Mesenchymal stem cell (in vitro differentiated cells and primary cell): ENCODE measurements around the gene TMEM141.
A peak's percentile ranks its signal among the peaks of the same experiment; 100 is the strongest.

Experiments used
- DNase-seq: peaks from one replicate; pipeline ENCODE4 v3.0.0-alpha.2; 2013
- H2AFZ ChIP-seq: one replicate; pipeline ENCODE4 v1.6.1; 2013; ENCODE audit warnings: low read depth, mild to moderate bottlenecking, control low read depth, inconsistent platforms, low read length, moderate library complexity
- H2AK5ac ChIP-seq: 2 replicates; pipeline ENCODE4 v1.6.1; 2013; ENCODE audit warnings: low read length, moderate library complexity, mild to moderate bottlenecking, inconsistent platforms; ENCODE audit not compliant: severe bottlenecking
- H2BK120ac ChIP-seq: one replicate; pipeline ENCODE4 v1.6.1; 2013; ENCODE audit warnings: low read depth, mild to moderate bottlenecking, inconsistent platforms, low read length, moderate library complexity
- H2BK12ac ChIP-seq, 2 experiments: one replicate each; pipeline ENCODE4 v1.6.1; 2013; ENCODE audit warnings: inconsistent platforms in 2 of 2, low read length in 2 of 2, mild to moderate bottlenecking in 2 of 2, moderate library complexity in 2 of 2, control low read depth in 1 of 2
- H2BK15ac ChIP-seq: one replicate; pipeline ENCODE4 v1.6.1; 2013; ENCODE audit warnings: mild to moderate bottlenecking, low read depth, inconsistent platforms; ENCODE audit not compliant: poor library complexity, severe bottlenecking
- H2BK5ac ChIP-seq: 2 replicates; pipeline ENCODE4 v1.6.1; 2013; ENCODE audit warnings: low read depth, mild to moderate bottlenecking, low read length, control low read depth, inconsistent platforms; ENCODE audit not compliant: poor library complexity, severe bottlenecking
- H3K14ac ChIP-seq, 2 experiments: one replicate each; pipeline ENCODE4 v1.6.1; 2013; ENCODE audit warnings: inconsistent platforms in 2 of 2, low read length in 2 of 2, control low read depth in 1 of 2, mild to moderate bottlenecking in 1 of 2, moderate library complexity in 1 of 2
- H3K18ac ChIP-seq, 2 experiments: one replicate each; pipeline ENCODE4 v1.6.1; 2013; ENCODE audit warnings: inconsistent platforms in 2 of 2, low read length in 2 of 2, control low read depth in 1 of 2, low read depth in 1 of 2, mild to moderate bottlenecking in 1 of 2
- H3K23ac ChIP-seq, 2 experiments: one replicate each; pipeline ENCODE4 v1.6.1; 2013; ENCODE audit warnings: inconsistent platforms in 2 of 2, low read length in 2 of 2, mild to moderate bottlenecking in 2 of 2, moderate library complexity in 2 of 2, control low read depth in 1 of 2
- H3K27ac ChIP-seq: 2 replicates; pipeline ENCODE4 v1.5.1; 2013; ENCODE audit warnings: mild to moderate bottlenecking, moderate library complexity, low read length, control low read depth, inconsistent platforms; ENCODE audit not compliant: poor library complexity, severe bottlenecking
- H3K27me3 ChIP-seq, 2 experiments: 2 replicates each; pipeline versions ENCODE4 v1.6.1 to v1.7.0; 2013; ENCODE audit warnings: low read length in 2 of 2, mild to moderate bottlenecking in 2 of 2, moderate library complexity in 2 of 2, control low read depth in 1 of 2, inconsistent platforms in 1 of 2; ENCODE audit not compliant: control insufficient read depth in 1 of 2, insufficient read depth in 1 of 2
- H3K36me3 ChIP-seq, 2 experiments: 2 replicates each; pipeline versions ENCODE4 v1.6.1 to v1.7.0; 2013; ENCODE audit warnings: low read length in 2 of 2, control low read depth in 1 of 2, inconsistent platforms in 1 of 2, low read depth in 1 of 2, mild to moderate bottlenecking in 1 of 2; ENCODE audit not compliant: insufficient read depth in 2 of 2, control insufficient read depth in 1 of 2
- H3K4ac ChIP-seq, 2 experiments: one replicate each; pipeline ENCODE4 v1.6.1; 2013; ENCODE audit warnings: inconsistent platforms in 2 of 2, low read length in 2 of 2, mild to moderate bottlenecking in 2 of 2, moderate library complexity in 2 of 2, control low read depth in 1 of 2, low read depth in 1 of 2
- H3K4me1 ChIP-seq: 2 replicates; pipeline ENCODE4 v1.6.1; 2013; ENCODE audit warnings: low read depth, low read length, control low read depth; ENCODE audit not compliant: control insufficient read depth, insufficient read depth
- H3K4me2 ChIP-seq: 2 replicates; pipeline ENCODE4 v1.6.1; 2013; ENCODE audit warnings: low read length, mild to moderate bottlenecking, inconsistent platforms; ENCODE audit not compliant: poor library complexity, severe bottlenecking
- H3K4me3 ChIP-seq, 2 experiments: 2 replicates each; pipeline versions ENCODE4 v1.5.1 to v1.7.0; 2013; ENCODE audit warnings: low read length in 2 of 2, mild to moderate bottlenecking in 2 of 2, control low read depth in 1 of 2, low read depth in 1 of 2; ENCODE audit not compliant: insufficient read depth in 1 of 2
- H3K79me1 ChIP-seq: replicated peaks from 2 replicates; pipeline ENCODE4 v1.6.1; 2013; ENCODE audit warnings: mild to moderate bottlenecking, control low read depth, low read length, inconsistent platforms; ENCODE audit not compliant: poor library complexity, severe bottlenecking
- H3K9ac ChIP-seq: 2 replicates; pipeline ENCODE4 v1.7.0; 2013; ENCODE audit warnings: mild to moderate bottlenecking, low read length, moderate library complexity
- H3K9me3 ChIP-seq: 2 replicates; pipeline ENCODE4 v1.7.0; 2013; ENCODE audit warnings: mild to moderate bottlenecking, low read length; ENCODE audit not compliant: control insufficient read depth
- H4K8ac ChIP-seq: one replicate; pipeline ENCODE4 v1.6.1; 2013; ENCODE audit warnings: inconsistent platforms, mild to moderate bottlenecking, low read length, moderate library complexity
- H4K91ac ChIP-seq: one replicate; pipeline ENCODE4 v1.6.1; 2013; ENCODE audit warnings: mild to moderate bottlenecking, low read length, inconsistent platforms
- WGBS: methylation state at CpG from one replicate; pipeline ENCODE4 v1.1.7; 2013; ENCODE audit warnings: mixed read lengths; 5-methylcytosine and 5-hydroxymethylcytosine counted together

TMEM141 gene

GRCh38 chr9:136748666-136749611, 42.2 kb upstream of the TMEM141 start:
- Histone ChIP-seq H3K27ac (no peak overlapping the region), H4K91ac (no peak overlapping the region), H3K9me3 (peaks cover 8% of the 10 kb centered on the region), H2BK12ac (peak overlapping the region in 1 of 2 experiments; percentile 47), H3K4me1 (peaks cover 5% of the 10 kb centered on the region), H2BK120ac (no peak overlapping the region), H3K18ac (no peak overlapping the region), H3K27me3 (peaks cover 40 to 51% of the 10 kb centered on the region in 2 experiments), H3K79me1 (no peaks in the 10 kb centered on the region), H3K23ac (no peak overlapping the region), H3K9ac (no peak overlapping the region), H2BK5ac (no peak overlapping the region), H4K8ac (no peak overlapping the region), H3K4ac (no peak overlapping the region), H2AFZ (no peak overlapping the region), H2BK15ac (no peak overlapping the region), H3K36me3 (peaks cover 0 to 4% of the 10 kb centered on the region in 2 experiments), H3K4me3 (no peak overlapping the region), H3K14ac (peak overlapping the region in 1 of 2 experiments; percentile 87), H2AK5ac (no peak overlapping the region), H3K4me2 (no peak overlapping the region)
- WGBS: 85% methylated on average over 21 of the region's 21 CpGs
- DNase-seq: no peak

GRCh38 chr9:136750526-136750925, 40.6 kb upstream of the TMEM141 start:
- no peak overlapping the region for H2BK15ac ChIP-seq
- no peak overlapping the region for H3K27ac ChIP-seq
- H3K14ac ChIP-seq: no peak overlapping the region
- H2BK120ac ChIP-seq: no peak overlapping the region
- H3K79me1 ChIP-seq: no peaks in the 10 kb centered on the region
- no peak for DNase-seq
- H3K18ac ChIP-seq: no peak overlapping the region
- H3K36me3 ChIP-seq: peaks cover 0 to 4% of the 10 kb centered on the region in 2 experiments
- no peak overlapping the region for H3K23ac ChIP-seq
- peaks cover 34 to 51% of the 10 kb centered on the region in 2 experiments for H3K27me3 ChIP-seq
- 64% methylated on average over 2 of the region's 2 CpGs for WGBS
- H3K4ac ChIP-seq: no peak overlapping the region
- H2BK5ac ChIP-seq: no peak overlapping the region
- H2AFZ ChIP-seq: no peak overlapping the region
- peaks cover 5% of the 10 kb centered on the region for H3K4me1 ChIP-seq
- no peak overlapping the region for H4K8ac ChIP-seq
- no peak overlapping the region for H3K4me3 ChIP-seq
- H2AK5ac ChIP-seq: no peak overlapping the region
- no peak overlapping the region for H4K91ac ChIP-seq
- H3K4me2 ChIP-seq: no peak overlapping the region
- H3K9ac ChIP-seq: no peak overlapping the region
- H2BK12ac ChIP-seq: no peak overlapping the region
- H3K9me3 ChIP-seq: peaks cover 10% of the 10 kb centered on the region

DNA sequence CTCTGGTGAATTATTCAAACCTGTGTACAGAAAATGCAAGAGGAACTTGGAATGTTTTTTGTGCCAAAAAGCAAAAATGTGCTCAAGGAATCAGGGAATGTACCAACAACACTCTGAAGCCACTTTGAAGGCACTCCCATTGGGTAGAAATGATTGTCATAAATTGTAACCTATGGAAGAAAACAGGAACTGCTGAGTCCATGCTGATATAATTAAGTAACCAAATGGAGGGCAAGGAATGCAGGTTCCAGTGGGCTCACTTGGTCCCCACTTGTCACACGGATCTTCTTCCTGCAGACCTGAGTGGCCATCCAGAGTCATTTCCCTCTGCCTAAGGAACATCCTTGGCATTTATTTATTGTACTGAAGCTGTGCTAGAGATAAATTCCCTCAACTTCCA, 39.9 kb upstream of the TMEM141 start:
- Histone ChIP-seq H3K4ac (no peak overlapping the region), H3K36me3 (peaks cover 0 to 4% of the 10 kb centered on the region in 2 experiments), H3K18ac (no peak overlapping the region), H4K91ac (no peak overlapping the region), H3K27ac (no peak overlapping the region), H3K4me1 (peaks cover 5% of the 10 kb centered on the region), H3K9me3 (peaks cover 16% of the 10 kb centered on the region), H2BK120ac (no peak overlapping the region), H3K4me2 (no peak overlapping the region), H2AK5ac (no peak overlapping the region), H3K27me3 (peaks cover 34 to 49% of the 10 kb centered on the region in 2 experiments), H2BK12ac (no peak overlapping the region), H2BK15ac (no peak overlapping the region), H3K9ac (no peak overlapping the region), H2AFZ (no peak overlapping the region), H3K14ac (no peak overlapping the region), H4K8ac (no peak overlapping the region), H3K4me3 (no peak overlapping the region), H3K79me1 (no peaks in the 10 kb centered on the region), H2BK5ac (no peak overlapping the region), H3K23ac (no peak overlapping the region)
- DNase-seq: no peak
- no CpG with 5 or more reads among the region's 1 CpG for WGBS

- Histone ChIP-seq H2AK5ac (no peak overlapping the region), H3K9ac (no peak overlapping the region), H3K4me1 (peaks cover 5% of the 10 kb centered on the region), H2AFZ (no peak overlapping the region), H3K4me2 (no peak overlapping the region), H3K27ac (no peak overlapping the region), H2BK12ac (no peak overlapping the region), H3K14ac (no peak overlapping the region), H2BK120ac (no peak overlapping the region), H2BK15ac (no peak overlapping the region), H3K18ac (no peak overlapping the region), H3K4ac (no peak overlapping the region), H3K36me3 (peaks cover 0 to 4% of the 10 kb centered on the region in 2 experiments), H2BK5ac (no peak overlapping the region), H3K4me3 (no peak overlapping the region), H4K91ac (no peak overlapping the region), H3K79me1 (no peaks in the 10 kb centered on the region), H3K23ac (no peak overlapping the region), H4K8ac (no peak overlapping the region), H3K27me3 (peaks cover 34 to 49% of the 10 kb centered on the region in 2 experiments), H3K9me3 (peaks cover 19% of the 10 kb centered on the region)
- no peak for DNase-seq
These were observed 39.3 kb upstream of the TMEM141 start for GRCh38 chr9:136751814-136752213.
